Non-pigmented ciliary epithelial cell (primary cell): ENCODE measurements around the gene GSS.
A peak's percentile ranks its signal among the peaks of the same experiment; 100 is the strongest.

Source experiments
- DNase-seq: peaks from one replicate; pipeline ENCODE4 v3.0.0-alpha.2; 2010; ENCODE audit warnings: low read depth

The GSS gene

DNA sequence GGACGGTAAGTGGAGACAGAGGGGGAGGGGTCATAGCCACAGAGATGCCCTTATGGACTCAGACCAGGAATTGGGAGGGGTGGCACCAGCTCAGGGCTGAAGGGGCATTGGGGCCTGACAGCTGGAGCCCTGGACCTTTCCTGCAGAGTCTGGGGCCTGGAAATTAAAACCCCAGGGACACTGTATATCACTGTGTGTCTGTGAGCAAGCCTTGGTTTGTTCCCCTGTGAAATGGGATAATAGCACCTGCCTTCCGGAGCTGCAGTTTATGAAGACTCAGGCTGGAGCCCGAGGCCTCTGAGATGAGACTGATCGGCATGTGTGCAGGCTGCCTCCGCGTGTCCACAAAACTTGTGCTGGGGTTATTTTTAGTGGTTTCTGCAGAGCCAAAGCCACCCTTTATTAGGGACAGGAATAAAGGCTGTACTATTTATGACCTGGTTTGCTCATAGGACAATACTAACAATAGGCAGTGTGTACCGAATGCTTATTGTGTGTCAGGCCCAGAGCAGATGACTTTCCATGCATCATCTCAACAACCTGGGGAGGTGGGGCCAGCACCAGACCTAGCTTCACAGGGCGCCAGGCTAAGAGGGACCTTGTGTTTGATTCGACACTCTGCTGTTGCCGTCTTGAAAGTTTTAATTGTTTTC is 22.6 kb upstream of the GSS start:
- DNase-seq, result no peak

DNA sequence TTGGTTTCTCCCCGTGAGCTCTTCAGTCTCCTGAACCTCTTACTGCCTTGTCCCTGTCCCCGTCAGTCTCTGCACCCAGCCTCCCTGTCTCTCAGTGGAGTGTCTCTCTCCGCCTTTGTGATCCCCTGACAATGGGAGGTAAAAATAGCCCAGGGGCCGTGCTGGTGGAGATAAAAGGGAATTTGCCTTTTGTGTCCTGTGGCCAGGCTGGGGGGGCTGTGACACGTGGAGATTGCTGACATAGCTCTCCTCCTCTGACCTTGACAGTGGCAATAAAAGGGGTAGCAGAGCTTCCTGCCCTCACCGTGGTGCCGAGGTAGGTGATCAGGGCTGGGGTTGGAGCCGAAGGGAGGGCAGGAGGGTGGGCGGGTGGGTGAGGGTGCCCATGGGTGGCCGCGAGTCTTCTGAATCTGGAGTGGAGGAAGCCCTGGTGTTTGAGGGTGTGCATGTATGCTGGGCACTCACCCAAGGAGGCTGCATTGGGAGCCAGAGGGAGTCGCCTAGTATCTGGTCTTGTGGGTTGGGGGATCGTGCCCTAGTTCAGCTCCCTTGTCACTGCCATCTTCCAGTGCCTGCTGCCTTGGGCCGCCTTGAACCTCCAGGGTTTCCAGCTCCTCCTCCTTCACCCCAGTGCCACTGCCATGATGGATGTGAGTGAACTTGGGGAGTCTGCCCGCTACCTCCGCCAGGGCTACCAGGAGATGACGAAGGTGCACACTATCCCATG is 21.9 kb upstream of the GSS start:
- no peak for DNase-seq

DNA sequence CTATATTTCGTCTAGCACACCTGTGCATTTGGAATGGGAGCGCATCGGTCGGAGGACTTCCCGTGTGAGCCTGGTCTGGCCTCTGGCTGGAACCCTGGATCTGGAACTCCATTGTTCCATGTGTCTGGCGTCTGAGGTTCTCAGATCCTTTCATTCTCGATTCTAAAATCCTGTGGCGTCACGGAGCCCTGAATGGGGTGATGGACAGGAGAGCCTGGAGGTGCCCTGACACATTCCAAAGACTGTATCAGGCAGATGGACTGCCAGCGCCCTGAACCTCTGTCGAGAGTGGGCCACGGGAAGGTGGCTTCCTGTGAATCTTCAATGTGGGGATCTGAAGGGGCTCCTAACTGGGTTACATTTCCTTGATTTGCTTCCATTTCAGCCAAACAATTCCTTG is 20.7 kb upstream of the GSS start:
- no peak for DNase-seq

DNA sequence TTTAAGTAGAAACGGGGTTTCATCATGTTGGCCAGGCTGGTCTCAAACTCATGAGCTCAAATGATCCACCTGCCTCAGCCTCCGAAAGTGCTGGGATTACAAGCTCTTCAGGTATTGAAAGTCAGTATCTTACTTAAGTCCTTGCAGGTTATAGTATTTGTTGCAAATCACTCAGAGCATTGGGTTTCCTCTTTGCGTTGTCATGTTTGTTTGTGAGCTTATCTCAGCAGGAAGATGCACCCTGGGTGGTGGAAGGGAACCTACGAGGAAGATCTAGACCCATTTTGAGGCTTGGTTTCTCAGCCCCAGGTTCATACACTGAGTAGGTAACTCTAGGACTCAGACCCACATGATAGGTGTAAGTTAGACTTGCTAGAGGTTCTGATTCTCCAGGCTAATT is 18.6 kb upstream of the GSS start:
- no peak for DNase-seq

DNA sequence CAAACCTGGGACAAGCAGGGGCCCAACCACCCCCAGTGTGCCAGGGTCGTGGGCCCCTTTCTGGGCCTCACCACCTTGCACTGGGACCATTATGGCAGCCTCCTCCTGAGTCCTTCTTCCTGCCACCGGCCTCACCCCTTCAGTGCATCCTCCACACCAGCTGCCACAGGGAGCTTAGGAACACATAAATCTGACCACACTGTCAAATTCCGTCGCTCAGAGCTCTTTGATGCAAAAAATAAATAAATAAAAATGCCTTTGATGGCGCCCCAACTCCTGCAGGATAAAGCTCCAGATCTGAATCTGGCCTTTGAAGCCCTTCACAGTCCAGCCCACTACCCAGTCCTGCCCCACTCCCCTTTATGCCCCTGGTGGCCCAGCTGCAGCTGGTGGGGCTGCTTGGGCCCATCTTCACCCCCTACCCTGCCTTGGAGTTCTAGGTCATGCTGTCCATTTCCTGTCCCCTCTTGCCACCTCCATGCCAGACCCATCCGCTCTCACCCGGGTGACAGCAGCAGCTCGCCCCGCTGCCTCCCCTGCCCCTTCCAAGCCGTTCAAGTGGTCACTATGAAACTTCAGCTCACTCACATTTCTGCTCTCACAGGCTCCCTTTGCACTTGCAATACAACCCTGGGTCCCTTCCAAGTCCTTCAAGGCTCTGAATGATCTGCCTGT is 16.1 kb upstream of the GSS start:
- DNase-seq, result no peak

DNA sequence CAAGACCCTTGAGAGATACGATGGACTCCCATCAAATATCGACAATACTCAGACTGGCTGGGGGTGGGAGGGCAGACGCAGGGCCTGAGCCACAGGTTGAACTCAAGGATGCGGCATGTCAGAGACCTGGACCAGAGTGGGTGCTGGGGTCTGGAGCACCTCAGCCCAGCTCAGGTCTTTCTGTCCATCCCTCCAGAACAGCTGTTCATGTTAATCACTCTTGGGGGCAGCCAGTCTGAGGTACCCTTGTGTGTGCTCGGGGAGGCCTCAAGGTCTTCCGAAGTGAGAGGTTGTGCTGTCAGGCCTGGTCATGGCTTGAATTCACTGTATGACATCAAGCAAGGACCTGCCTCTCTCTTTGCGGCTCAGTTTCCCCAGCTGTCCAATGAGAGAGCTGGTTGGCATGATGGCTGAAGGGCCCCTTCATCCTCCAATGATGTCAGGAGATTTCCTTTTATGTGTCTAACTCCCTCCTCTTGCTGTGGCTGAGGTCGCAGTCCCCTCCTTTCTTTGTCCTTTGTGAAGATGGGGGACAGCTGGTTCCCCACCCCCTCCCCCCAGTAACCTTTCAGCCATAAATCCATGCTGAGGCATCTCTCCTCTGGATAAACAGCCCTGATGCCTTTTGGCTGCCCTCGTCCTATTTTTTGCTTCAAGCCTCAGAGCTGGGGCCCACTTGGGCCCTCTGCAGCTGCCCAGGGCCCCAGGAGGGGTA is 15.4 kb upstream of the GSS start:
- DNase-seq, result no peak

DNA sequence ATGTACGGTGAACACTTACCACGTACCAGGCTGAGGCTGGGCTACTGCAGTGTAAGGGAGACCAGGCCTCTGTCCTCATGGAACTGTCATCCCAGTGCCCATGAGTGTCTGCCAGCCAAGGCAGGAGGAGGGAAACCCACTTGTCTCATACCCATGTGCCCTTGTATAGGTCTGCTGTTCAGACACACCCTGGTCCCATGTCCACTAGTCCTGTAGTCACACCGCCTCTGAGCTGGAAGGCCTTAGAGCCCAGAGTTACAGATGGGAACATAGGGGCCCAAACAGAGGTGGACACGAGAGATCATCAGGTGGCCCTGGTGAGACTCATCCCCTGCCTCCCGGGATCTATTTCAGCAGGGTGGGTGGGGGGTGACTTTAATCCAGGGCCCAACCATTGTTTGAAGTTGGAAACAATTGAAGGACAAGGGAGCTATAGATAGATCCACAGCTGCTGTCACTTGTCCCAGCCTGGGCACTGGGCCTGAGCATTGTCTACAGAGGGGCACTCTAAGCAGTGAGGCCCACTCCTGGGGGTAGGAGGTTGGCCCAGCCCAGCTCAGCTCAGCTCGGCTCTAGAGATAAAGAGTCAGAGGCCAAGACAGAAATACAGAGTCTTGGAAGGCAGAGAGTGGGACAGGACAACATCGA is 14.7 kb upstream of the GSS start:
- DNase-seq, result no peak

DNA sequence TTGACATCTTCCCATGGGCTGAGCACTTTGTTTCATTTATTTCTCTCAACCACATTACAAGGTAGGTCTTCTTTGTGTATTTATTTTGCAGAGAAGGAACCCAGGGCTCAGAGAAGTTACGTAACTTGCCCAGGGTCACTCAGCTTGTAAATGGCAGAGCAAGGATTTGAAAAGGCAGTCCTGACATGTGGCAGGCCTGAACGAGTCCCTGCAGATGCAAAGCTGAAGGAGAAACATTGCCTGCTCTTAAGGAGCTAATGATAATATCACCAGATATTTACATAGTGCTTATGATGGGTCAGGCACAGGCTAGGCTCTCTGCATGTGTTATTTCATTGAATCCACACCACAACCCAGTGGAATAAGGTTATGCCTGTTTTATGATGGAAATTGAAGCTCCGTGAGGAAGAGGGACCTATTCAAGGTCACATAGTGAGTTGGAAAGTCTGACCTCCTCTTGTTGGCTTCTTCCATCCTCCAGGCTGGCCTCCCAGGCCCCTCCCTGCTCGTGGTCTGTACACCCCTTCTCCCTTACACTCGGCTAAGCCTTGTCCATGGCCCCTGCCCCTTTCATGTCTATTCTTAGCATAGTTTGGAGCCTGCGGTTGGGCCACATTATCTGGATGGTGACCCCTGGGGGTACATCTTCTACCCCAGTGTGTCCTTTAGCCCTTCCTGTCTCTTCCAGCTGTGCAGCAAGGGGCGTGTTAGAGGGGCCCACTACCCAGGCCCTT is 12.6 kb upstream of the GSS start:
- DNase-seq, result no peak

DNA sequence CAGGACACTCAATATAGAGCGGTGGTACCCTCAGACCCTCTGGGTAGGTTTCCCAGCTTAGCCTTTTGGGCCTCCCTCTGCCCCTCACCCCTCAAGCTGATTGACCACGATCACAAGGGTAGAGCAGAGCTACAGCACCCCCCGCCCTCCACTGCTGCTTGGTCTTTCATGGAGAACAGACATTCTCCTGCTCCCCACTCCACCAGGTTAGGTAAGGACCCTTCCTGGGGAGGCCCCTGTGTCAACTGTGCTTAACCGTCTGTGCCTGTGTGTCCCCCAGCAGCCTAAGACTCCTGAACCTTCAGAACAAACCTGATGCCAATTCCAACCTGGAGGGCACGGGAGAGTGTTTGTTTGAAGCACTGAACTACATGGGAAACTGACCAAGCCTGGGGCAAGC is 11.8 kb upstream of the GSS start:
- no peak for DNase-seq

DNA sequence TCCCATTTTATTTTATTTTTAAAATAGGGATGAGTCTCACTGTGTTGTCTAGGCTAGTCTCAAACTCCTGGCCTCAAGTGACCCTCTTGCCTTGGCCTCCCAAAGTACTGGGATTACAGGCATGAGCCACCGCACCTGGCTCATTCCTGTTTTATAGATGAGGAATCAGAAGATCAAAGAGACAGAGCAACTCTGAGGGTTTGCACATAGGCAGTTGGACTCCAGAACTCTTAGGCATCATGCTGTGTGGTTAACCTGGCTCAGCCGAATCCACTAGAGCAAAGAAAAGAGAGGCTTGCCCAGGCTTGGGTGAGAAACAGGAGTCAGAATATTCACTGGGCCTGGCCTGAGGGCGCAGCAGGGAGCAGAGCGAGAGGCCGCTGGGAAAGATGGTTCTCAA is 9.4 kb upstream of the GSS start:
- no peak for DNase-seq

DNA sequence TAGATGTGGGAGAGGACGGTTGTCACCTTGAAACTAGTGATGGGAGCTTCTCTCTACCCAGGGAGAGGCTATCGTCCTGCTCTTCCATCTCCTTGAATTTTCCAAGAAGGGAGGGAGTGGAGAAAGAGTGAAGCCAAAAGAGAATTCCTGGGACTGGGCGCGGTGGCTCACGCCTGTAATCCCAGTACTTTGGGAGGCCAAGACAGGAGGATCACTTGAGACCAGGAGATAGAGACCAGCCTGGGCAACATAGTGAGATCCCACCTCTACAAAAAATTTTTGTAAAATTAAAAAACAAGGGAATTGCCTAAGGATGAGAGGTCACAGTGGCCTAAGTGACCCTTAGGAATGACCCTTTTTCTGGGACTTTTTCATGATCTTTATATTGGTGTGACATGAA is 8.9 kb upstream of the GSS start:
- DNase-seq, result no peak

DNA sequence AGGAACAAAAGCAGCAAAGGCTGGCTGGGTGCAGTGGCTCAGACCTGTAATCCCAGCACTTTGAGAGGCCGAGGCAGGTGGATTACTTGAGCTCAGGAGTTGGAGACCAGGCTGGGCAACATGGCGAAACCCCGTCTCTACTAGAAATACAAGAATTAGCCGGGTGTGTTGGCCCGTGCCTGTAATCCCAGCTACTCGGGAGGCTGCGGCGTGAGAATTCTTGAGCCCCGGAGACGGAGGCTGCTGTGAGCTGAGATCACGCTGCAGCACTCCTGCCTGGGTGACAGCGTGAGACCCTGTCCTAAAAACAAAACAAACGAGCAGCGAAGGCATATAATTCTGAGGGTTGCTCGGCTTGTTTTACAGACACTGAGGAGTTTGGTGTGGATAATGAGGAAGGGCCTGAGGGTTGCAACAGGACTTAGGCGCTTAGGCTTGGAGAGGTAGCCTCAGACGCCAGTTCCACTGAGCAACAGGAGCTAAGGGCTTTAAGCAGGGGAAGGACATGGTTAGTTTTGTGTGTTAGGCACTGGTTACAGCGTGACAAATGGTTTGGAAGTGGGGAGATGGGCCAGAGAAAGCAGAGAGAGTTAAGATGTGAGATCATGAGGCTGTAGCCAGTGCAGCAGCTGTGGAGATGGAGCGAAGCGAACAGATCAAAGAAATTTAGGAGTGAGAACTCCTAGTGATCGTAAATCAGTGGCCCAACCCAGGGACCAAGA is 1.3 kb upstream of the GSS start:
- no peak for DNase-seq

DNA sequence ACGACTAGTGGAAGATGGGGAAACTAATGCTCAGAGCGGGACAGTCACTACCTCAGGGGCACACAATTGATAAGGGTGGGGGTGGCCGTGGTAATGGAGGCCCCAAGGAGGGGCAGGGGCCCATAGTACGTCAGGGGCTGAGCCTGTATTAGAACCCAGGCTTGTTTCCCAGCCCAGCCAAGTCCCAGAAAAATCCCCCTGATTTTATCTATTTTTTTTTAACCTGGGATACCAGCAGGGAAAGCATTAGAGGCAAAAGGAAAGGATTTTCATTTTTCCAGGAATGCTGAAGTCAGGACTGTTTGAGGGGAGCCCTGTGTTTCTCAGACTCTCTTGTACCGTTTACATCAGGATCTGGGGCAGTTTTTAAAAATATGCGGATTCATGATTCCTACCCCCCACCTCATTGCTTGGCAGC is 444 bp upstream of the GSS start:
- no peak for DNase-seq

DNA sequence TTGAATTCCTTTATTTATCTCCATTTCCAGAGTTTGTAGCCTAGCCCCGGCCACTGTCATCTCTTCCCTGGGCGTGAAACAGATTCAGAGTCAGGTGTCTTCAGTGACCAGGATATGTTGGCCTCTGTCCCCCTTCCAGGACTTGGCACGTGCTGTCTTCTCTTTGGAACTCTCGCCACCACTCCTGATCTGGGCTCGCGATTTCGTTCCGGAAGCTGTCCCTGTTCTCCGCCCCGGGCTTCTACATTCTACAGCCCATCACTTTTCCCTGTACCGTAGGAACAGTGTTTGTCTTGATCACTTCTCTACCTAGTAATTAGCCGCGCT is 739 bp downstream of the GSS start:
- DNase-seq, result no peak

DNA sequence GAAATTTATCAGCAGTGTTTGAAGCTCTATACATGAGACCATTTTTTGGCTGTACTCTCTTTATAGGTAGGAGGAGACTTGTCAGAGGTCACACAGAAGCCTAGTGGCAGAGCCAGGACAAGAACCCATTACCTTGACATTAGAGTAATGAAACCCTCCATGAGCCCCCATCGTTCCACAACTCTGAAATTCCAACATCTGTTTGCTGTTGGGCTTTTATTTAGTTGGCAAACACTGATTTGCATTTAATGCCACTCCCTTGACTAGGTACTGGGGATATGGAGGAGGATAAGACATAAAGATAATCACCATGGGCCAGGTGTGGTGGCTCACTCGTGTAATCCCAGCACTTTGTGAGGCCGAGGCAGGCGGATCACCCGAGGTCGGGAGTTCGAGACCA is 1.6 kb downstream of the GSS start:
- DNase-seq, result no peak

DNA sequence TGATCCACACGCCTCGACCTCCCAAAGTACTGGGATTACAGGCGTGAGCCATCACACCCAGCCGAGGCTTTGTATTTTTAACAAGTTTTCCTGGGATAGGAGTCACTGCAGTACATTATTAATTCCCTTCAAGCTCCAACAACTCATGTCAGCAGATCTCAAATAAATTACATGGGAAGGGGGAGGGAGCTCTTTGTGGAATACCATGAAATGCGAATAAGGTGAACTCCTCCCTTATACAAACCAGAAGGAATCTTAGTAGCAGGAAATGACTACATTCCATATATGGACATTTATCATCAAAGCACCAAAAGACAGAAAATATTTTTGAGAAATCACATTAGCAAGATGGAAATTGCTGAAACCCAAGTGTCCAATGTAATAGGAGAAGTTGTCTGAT is 2.9 kb downstream of the GSS start:
- DNase-seq, result no peak

DNA sequence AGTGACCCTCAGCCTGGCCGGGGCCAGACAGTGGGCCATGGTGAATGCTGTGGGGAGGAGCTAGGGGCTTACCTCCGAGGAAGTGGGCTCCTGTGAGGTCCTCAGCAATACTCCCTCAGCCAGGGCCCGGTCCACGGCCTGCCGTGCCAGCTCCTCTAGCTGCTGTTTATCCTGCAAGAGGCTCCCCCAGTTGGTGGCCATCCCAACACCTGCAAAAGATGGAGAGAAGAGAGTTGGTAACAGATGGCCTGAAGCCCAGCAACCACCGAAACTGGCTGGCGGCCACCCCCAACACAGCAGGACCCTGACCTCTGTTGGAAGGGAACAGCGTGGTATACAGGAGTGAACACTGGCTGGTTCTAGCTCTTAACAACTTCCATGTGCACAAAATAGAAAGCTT is 4.0 kb downstream of the GSS start:
- DNase-seq, result no peak

DNA sequence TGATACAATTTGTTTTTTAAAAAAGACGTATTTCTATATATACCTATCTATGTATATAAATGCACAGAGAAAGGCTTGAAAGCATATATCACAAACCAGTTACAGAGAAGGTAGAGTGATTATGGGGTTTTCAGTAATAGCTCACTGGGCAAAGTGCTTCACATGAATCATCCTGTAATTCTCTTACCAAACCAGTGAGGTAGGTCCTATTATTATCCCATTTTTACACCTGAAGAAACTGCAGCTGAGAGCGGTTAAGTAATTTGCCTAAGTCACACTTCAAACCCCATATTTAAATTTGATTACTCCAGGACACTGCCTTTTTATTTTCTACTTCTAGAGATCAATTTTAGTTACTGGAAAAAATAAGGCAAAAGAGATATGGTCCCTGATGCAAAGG is 4.4 kb downstream of the GSS start:
- no peak for DNase-seq

DNA sequence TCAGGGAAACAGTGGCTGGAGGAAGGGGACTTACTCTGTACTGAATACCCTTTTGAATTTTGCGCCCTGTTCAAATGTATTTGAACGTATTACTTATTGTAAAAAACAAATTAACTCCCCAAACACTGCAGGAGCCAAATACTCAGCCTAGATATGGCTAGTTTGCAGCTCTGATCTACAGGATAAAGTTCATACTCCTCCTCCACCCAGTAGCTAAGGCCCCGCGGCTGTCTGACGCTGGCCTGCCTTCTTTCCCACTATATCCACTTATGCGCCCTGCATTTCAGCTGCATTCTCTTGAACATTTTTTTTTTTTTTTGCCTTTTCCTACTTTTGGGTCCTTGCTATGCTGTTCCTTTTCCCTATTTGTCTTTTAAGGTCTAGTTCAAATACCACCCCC is 6.5 kb downstream of the GSS start:
- DNase-seq, result no peak

DNA sequence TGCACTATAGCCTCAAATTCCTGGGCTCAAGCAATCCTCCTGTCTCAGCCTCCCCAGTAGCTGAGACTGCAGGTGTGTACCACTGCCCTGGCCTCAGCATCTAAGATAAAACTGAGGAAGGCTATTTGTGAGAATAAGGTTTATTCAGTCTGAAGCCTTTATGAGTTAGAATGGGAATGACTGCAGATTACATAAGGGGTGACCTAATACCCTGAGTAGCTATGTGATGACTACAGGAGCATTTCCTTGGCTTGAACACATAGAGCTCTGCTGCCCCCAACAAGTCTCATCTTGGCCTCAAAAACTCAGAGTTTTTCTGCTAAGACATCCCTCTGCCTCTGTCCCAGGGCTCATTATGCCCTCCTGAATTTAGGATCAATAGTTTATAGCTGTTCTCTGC is 7.6 kb downstream of the GSS start:
- peak; percentile 65 for DNase-seq

DNA sequence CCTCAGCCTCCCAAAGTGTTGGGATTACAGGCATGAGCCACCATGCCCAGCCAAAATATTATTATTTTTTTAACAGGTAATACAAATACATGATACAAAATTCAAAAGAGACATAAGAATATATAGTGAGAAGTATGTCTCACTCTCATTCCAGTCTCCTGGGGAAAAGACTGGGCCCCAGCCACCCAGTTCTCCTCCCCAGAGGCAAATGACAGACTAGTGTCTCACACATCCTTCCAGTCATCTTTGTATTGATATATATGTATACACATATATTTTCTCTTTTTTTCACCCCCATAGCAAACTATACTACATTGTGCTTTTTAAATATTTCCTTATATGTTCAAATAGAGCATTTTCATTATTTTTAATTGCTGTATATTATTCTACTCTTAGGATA is 8.3 kb downstream of the GSS start:
- DNase-seq, result no peak
